GM19239 (cell line): Measurements from ENCODE around the gene C1orf56.
A peak's percentile ranks its signal among the peaks of the same experiment; 100 is the strongest.

Source experiments
- DNase-seq: peaks from one replicate; pipeline ENCODE4 v3.0.0; 2011; ENCODE audit warnings: low spot score; ENCODE audit not compliant: insufficient read length
- FAIRE-seq: peaks from 2 replicates; lab custom pipeline; 2011; peaks lifted over from hg19 to GRCh38; lab: Jason Lieb, UNC

Gene C1orf56

DNA sequence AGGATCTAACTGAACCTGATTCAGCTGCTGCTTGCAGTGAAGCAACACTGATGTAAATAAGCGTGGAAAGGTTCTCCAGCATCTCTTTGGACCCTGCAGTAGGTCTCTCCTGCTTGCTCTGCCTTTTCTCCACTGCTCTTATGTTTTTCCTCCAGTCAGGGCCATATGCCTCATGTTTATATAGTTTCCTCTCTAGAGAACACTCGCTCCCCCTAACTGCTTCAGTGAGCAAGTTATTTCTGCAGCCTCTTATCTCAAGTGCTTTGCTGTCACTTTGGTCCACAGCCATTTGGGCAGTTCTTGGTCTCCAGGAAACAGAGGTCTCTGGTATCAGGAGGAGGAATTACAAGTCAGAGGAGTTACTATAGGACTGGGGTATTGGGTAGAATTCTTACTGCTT is 34.0 kb upstream of the C1orf56 start:
- FAIRE-seq: no peak
- no peak for DNase-seq

DNA sequence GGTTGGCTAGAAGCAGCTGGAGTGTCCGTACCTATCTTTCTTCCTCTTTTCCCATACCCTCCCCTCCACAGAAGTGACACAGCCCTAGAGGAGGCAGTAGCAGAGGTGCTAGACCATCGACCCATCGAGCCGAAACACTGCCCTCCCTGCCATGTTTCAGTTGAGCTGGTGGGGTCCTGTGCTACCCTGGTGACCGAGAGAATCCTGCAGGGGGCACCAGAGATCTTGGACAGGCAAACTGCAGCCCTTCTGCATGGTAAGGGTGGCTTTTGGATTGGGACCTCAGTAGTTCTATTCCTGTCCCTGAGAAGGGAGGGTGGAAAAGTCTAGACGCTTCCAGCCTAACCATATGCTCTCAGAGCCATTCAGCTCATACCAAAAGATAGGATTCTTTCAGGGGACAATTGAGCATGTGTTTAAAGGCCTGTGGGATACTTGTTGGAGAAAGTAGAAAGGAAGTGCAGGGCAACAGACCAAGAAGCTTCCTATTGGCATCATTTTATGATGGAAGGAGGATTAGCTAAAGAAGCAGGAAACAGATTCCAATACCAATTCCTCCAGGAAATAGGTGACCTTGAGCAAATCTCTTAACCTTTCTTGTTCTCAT is 22.9 kb upstream of the C1orf56 start:
- DNase-seq: peak; percentile 73

GRCh38 chr1:151026460-151026859 is 21.1 kb upstream of the C1orf56 start:
- FAIRE-seq: no peak
- DNase-seq: no peak

More for the DNA sequence above, 22.9 kb upstream of the C1orf56 start:
- FAIRE-seq: peak; percentile 84

DNA sequence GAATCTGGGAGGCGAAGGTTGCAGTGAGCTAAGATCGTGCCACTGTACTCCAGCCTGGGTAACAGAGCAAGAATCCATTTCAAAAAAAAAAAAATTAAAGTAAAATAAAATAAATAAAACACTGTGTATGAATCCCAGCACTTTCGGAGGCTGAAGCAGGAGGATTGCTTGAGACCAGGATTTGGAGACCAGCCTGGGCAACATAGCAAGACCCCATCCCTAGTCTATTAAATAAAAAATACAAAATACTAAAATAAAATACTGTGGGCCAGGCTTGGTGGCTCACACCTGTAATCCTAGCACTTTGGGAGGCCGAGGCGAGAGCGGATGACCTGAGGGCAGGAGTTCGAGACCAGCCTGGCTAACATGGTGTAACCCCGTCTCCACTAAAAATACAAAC is 15.4 kb upstream of the C1orf56 start:
- DNase-seq: no peak
- FAIRE-seq: no peak

DNA sequence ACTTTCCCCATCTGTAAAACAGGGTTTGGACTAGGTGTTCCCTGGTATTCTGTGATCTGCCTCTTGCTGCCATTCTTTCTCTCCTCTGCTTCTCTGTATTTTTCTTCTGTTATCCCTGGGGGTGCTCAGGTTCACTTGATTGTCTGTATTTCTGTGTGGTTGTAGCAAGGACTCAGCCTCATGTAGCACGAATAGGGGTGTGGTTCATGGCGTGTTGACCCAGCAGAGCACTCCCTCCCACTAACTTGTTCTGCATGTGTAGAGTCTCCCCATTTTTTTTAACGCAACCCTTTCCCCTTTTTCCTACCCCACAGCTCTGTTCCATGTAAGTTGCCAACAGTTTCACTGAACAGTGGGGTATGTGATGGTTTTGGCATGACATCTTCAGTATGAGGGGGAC is 12.4 kb upstream of the C1orf56 start:
- DNase-seq: no peak
- no peak for FAIRE-seq

GRCh38 chr1:151036356-151036755 is 11.2 kb upstream of the C1orf56 start, which contains the start of gene BNIPL:
Gene BNIPL, plus strand, starts transcription at chr1:151036586. Its CDS starts 140 bp downstream, at chr1:151036726.
- no peak for DNase-seq
- FAIRE-seq: no peak

DNA sequence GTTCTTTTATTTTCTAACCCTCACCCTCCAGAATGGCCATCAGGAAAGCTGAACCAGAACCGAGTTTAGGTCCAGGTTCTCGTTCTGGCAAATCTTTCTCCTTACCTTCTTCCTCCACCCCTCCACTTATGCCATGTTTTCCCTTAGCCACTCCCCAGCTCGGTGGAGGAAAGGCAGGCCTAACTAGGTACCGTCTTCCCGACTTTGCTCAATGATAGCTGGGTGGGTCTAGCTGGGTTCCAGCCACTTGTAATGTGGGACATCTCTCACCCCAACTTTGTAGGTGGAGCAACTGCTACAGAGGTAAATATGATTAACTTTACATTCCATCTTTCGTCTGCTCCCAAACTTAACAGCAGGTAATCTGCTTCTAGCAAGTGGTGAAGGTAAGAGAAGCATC is 10.5 kb upstream of the C1orf56 start:
- DNase-seq (no peak), FAIRE-seq (no peak)

DNA sequence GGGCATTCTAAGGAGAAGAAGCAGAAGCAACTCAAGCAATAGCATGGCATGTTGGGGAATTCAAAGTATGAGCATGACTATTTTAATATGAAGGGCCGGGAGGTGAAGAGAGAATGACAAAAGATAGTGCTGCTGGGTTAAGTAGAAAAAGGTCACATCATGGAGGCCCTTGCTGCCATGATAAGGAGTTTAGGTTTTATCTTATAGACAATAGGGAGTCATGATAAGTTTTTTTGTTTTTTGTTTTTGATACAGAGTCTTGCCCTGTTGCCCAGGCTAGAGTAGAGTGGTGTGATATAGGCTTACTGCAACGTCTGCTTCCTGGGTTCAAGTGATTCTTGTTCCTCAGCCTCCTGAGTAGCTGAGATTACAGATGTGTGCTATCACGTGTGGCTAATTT is 8.0 kb upstream of the C1orf56 start:
- FAIRE-seq (no peak), DNase-seq (no peak)

DNA sequence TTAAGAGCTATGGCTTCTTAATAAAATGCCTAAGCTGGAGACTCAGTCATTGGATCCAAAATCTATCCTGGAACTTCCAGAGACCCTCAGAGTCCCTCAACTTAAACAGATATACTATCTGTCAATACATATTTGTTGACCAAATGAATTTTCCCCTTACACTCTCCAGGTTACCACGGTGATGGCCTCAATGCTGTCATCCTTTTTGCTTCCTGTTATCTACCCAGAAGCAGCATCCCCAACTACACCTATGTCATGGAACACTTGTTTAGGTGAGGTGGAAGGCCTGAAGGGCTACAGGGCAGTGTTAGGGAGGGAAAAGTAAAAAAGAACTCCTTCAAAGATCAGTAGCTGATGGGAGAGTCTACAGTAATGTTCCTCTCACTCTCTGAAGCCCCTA is 4.4 kb upstream of the C1orf56 start:
- DNase-seq (no peak), FAIRE-seq (no peak)

GRCh38 chr1:151047925-151048644 is 534 bp downstream of the C1orf56 start:
- peak; percentile 45 for FAIRE-seq
- no peak for DNase-seq

DNA sequence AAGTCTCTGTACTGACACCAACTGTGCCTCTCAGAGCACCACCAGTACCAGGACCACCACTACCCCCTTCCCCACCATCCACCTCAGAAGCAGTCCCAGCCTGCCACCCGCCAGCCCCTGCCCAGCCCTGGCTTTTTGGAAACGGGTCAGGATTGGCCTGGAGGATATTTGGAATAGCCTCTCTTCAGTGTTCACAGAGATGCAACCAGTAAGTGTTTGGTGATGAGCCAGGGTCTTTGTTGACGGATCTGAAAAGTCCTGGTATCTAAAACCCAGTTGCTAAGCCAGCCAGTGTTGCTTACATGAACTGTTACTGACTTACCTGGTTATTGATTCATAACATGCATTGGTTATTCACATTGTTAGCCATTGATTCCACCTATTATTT is 1.1 kb downstream of the C1orf56 start:
- DNase-seq (no peak), FAIRE-seq (no peak)

- FAIRE-seq (no peak), DNase-seq (no peak)
Measured at GRCh38 chr1:151049458-151049857, 1.9 kb downstream of the C1orf56 start.

DNA sequence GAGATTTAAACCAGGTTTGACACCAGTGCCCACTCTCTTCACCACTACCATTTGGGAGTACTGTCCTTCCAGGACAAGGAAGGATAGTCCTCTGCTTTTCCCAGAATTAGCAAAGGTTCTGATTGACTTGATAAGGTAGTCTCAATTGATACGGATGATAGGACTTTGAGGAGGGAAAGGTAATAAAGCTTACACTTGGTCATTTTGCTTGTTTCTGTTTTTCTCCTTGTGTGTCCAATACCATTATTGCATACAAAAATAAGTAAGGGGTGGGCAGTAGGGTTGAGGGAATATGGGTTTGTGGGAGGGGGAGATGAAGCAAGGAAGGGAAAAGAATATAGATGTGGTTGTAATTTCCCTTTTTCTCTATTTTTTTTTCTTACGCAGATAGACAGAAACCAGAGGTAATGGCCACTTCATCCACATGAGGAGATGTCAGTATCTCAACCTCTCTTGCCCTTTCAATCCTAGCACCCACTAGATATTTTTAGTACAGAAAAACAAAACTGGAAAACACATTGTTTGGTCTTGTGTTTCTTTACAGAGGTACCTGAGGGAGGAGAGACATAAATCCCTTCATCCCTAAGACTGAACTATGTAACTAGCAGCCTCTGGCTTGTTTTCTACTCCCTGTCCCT is 2.6 kb downstream of the C1orf56 start:
- DNase-seq (no peak), FAIRE-seq (no peak)

GRCh38 chr1:151051356-151052009 is 3.9 kb downstream of the C1orf56 start:
- no peak for FAIRE-seq
- DNase-seq: no peak

- FAIRE-seq (no peak), DNase-seq (no peak)
Measured at GRCh38 chr1:151054971-151055547, 7.5 kb downstream of the C1orf56 start.

DNA sequence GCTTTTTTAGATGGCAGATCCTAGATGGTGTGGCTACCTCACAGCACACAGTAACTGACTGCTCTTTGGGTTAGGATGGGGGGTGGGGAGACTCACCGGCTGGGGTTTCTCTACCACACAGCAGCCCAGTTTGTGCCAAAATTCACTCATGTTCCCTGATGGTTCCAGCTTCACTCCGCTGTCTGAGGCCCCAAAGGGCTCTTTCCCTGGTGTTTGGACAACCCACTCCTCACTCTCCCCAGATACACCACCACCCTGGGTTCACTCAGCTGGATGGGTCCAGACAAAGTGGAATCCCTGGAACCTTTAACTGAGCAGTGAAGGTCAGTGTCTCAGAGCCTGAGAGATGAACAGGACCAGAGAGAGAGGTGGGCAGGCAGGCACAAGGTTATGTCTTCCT is 8.0 kb downstream of the C1orf56 start:
- DNase-seq (no peak), FAIRE-seq (no peak)

- DNase-seq (no peak), FAIRE-seq (no peak)
Measured at GRCh38 chr1:151056149-151056548, 8.6 kb downstream of the C1orf56 start.

GRCh38 chr1:151058692-151059091 is 11.1 kb downstream of the C1orf56 start:
- FAIRE-seq (peak; percentile 4), DNase-seq (no peak)

- FAIRE-seq (peak; percentile 56), DNase-seq (peak; percentile 80)
Measured at GRCh38 chr1:151059109-151060006, 11.8 kb downstream of the C1orf56 start, which contains the start of gene CDC42SE1. Gene CDC42SE1, minus strand, starts transcription at chr1:151059622. Its CDS starts 3,892 bp downstream, at chr1:151055730.
